Neural progenitor cell (in vitro differentiated cells): Measurements from ENCODE around the gene KCMF1. TPM values are rescaled to one million over a fixed set of nuclear protein-coding genes. Genes with fewer than 3 reads are reported as not detected.

ENCODE experiments used
- DNase-seq: peaks from one replicate; pipeline ENCODE4 v3.0.0-alpha.2; 2016; ENCODE audit warnings: low spot score
- H2AFZ ChIP-seq: fragments of 200-600 bp; sonication (generic); replicated peaks from 2 replicates; pipeline ENCODE4 v1.6.1; 2016; ENCODE audit warnings: antibody characterized with exemption
- H3F3A ChIP-seq: fragments of 200-600 bp; sonication (generic); 2 replicates; pipeline ENCODE4 v1.6.1; 2016; ENCODE audit warnings: antibody characterized with exemption, low read depth
- H3K27ac ChIP-seq: fragments of 200-600 bp; sonication (generic); 2 replicates; pipeline ENCODE4 v1.5.1; 2016; ENCODE audit warnings: mild to moderate bottlenecking
- H3K27me3 ChIP-seq: fragments of 200-600 bp; sonication (generic); 2 replicates; pipeline ENCODE4 v1.6.1; 2016; ENCODE audit warnings: mild to moderate bottlenecking, moderate library complexity
- H3K36me3 ChIP-seq: fragments of 200-600 bp; sonication (generic); 2 replicates; pipeline ENCODE4 v1.5.1; 2016
- H3K4me1 ChIP-seq: fragments of 200-600 bp; sonication (generic); 2 replicates; pipeline ENCODE4 v1.6.1; 2016; ENCODE audit warnings: mixed run types
- H3K4me2 ChIP-seq: fragments of 200-600 bp; sonication (generic); 2 replicates; pipeline ENCODE4 v1.6.1; 2016
- H3K4me3 ChIP-seq: fragments of 200-600 bp; sonication (generic); 2 replicates; pipeline ENCODE4 v1.5.1; 2016
- H3K79me2 ChIP-seq: fragments of 200-600 bp; sonication (generic); 2 replicates; pipeline ENCODE4 v1.6.1; 2016; ENCODE audit warnings: low read depth
- H3K9ac ChIP-seq: fragments of 200-600 bp; sonication (generic); 2 replicates; pipeline ENCODE4 v1.6.1; 2016
- H3K9me3 ChIP-seq: fragments of 200-600 bp; sonication (generic); 2 replicates; pipeline ENCODE4 v1.5.1; 2016; ENCODE audit warnings: low read depth
- H4K20me1 ChIP-seq: fragments of 200-600 bp; sonication (generic); 2 replicates; pipeline ENCODE4 v1.6.1; 2016; ENCODE audit warnings: low read depth
- H3K27ac Mint-ChIP-seq: 3 replicates; pipeline ENCODE4 v1.8.0; 2021; ENCODE audit warnings: mixed read lengths
- H3K27me3 Mint-ChIP-seq: 2 replicates; pipeline ENCODE4 v1.8.0; 2022; ENCODE audit warnings: low read depth, mild to moderate bottlenecking, inconsistent platforms, moderate library complexity, mixed read lengths; ENCODE audit not compliant: insufficient read depth
- H3K36me3 Mint-ChIP-seq: 3 replicates; pipeline ENCODE4 v1.8.0; 2021; ENCODE audit warnings: mixed read lengths
- H3K4me1 Mint-ChIP-seq: 3 replicates; pipeline ENCODE4 v1.8.0; 2021; ENCODE audit warnings: mixed read lengths
- H3K4me3 Mint-ChIP-seq: 3 replicates; pipeline ENCODE4 v1.8.0; 2021; ENCODE audit warnings: mild to moderate bottlenecking, moderate library complexity, mixed read lengths
- H3K9me3 Mint-ChIP-seq: 3 replicates; pipeline ENCODE4 v1.8.0; 2020; ENCODE audit warnings: mixed read lengths
- EZH2 ChIP-seq: fragments of 200-600 bp; sonication (generic); IDR thresholded peaks from 2 replicates; pipeline ENCODE4 v1.6.1; 2017; ENCODE audit warnings: antibody characterized with exemption, mild to moderate bottlenecking, moderate library complexity
- EZH2phosphoT487 ChIP-seq: fragments of 200-600 bp; sonication (generic); IDR thresholded peaks from 2 replicates; pipeline ENCODE4 v1.6.1; 2017; ENCODE audit warnings: antibody characterized with exemption
- total RNA-seq: library from RNA; depleted of rRNA; stranded (reverse); fragments of >200 nt; gene quantifications from 2 replicates; pipeline ENCODE4 v1.2.3, GENCODE V29; 2015; ENCODE audit warnings: low replicate concordance
- TF ChIP-seq, protein P1 (sequence below): fragments of 200-600 bp; sonication (generic); IDR thresholded peaks from 2 replicates; pipeline ENCODE4 v1.5.1; 2017; ENCODE audit warnings: antibody characterized with exemption, mild to moderate bottlenecking

Gene KCMF1
- total RNA-seq, 1 donor from 2014 or later = 99.7 TPM

DNA sequence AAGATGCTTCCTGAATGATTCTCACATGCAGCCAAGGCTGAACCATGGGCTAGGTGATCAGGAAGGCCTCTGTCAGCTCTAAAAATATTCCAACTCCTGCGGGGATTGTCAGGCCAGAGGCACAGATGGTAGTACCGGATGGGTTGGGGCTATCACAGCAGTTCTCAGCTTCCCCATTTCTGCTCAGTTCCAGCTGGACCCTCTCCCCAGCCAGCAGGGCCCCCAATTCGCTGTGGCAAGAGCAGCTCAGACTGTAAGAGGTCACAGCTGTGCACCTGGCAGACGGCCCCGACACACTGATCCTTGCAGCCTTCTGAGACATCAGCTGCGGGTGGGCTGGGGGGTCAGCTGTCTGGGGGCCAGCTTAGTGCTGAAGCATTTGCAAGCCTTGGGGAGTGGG, 118.6 kb downstream of the KCMF1 start:
- H3K4me3 ChIP-seq = no peak overlapping the region
- TF ChIP-seq EZH2phosphoT487 (no peak), EZH2 (no peak)
- TF ChIP-seq, protein P1, sequence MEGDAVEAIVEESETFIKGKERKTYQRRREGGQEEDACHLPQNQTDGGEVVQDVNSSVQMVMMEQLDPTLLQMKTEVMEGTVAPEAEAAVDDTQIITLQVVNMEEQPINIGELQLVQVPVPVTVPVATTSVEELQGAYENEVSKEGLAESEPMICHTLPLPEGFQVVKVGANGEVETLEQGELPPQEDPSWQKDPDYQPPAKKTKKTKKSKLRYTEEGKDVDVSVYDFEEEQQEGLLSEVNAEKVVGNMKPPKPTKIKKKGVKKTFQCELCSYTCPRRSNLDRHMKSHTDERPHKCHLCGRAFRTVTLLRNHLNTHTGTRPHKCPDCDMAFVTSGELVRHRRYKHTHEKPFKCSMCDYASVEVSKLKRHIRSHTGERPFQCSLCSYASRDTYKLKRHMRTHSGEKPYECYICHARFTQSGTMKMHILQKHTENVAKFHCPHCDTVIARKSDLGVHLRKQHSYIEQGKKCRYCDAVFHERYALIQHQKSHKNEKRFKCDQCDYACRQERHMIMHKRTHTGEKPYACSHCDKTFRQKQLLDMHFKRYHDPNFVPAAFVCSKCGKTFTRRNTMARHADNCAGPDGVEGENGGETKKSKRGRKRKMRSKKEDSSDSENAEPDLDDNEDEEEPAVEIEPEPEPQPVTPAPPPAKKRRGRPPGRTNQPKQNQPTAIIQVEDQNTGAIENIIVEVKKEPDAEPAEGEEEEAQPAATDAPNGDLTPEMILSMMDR = no peak
- DNase-seq = no peak
- no peaks in the 10 kb centered on the region for H3K4me1 ChIP-seq
- H3K9me3 Mint-ChIP-seq = peaks cover 3% of the 10 kb centered on the region
- H3K27me3 ChIP-seq = no peaks in the 10 kb centered on the region
- no peak overlapping the region for H3K27ac ChIP-seq
- H4K20me1 ChIP-seq = no peaks in the 10 kb centered on the region
- no peak overlapping the region for H3K9ac ChIP-seq
- H3K36me3 ChIP-seq = no peaks in the 10 kb centered on the region
- peaks cover 9% of the 10 kb centered on the region for H3K4me1 Mint-ChIP-seq
- H3F3A ChIP-seq = no peaks in the 10 kb centered on the region
- H3K9me3 ChIP-seq = no peaks in the 10 kb centered on the region
- H3K4me2 ChIP-seq = no peak overlapping the region
- no peaks in the 10 kb centered on the region for H3K36me3 Mint-ChIP-seq
- H3K27ac Mint-ChIP-seq = no peak overlapping the region
- H3K79me2 ChIP-seq = no peaks in the 10 kb centered on the region
- H3K27me3 Mint-ChIP-seq = peaks cover 2% of the 10 kb centered on the region
- no peak overlapping the region for H3K4me3 Mint-ChIP-seq
- no peak overlapping the region for H2AFZ ChIP-seq

DNA sequence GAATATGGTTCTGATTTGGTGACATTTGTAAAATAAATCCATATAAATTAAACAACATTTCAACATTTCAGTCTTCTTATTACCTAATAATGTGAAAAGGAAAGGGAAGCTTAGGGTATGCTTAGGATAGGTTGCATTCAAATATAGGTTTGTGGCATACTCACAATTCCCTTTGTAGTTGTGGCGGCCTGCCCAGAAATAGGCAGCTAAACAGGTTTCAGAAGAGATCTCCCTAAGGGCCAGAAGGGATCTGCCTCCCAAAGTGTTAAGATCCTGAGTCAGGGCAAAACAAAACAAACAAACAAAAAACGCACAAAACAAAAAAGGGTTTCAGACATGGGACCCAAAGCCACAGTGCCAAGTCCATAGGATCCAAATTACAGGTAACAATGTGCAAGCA, 120.9 kb downstream of the KCMF1 start:
- H4K20me1 ChIP-seq = no peaks in the 10 kb centered on the region
- H3K9ac ChIP-seq = no peak overlapping the region
- no peak overlapping the region for H2AFZ ChIP-seq

DNA sequence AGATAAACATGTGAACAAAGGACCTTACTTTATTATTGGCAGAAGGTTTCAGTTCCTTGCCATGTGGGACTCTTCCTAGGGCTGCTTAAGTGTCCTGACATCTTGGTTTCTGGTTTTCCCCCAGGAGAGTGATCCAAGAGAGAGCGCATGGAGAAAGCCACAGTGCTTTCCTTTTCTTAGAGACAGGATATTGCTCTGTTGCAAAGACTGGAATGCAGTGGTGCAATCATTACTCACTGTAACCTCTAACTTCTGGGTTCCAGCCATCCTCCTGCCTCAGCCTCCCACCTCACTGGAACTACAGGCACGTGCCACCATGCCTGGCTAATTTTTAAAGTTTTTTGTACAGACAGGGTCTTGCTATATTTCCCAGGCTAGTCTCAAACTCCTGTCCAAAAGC, 124.1 kb downstream of the KCMF1 start:
- no peak overlapping the region for H3K27ac ChIP-seq
- TF ChIP-seq, protein P1 = no peak
- TF ChIP-seq EZH2 (no peak), EZH2phosphoT487 (no peak)
- H3K4me1 Mint-ChIP-seq = no peaks in the 10 kb centered on the region

More for the DNA sequence above, 120.9 kb downstream of the KCMF1 start:
- no peak overlapping the region for H3K4me3 Mint-ChIP-seq
- peaks cover 9% of the 10 kb centered on the region for H3K4me1 Mint-ChIP-seq
- no peak for DNase-seq
- peaks cover 3% of the 10 kb centered on the region for H3K9me3 Mint-ChIP-seq
- H3K27ac ChIP-seq = no peak overlapping the region
- TF ChIP-seq, protein P1 = no peak
- TF ChIP-seq EZH2 = no peak
- no peak for TF ChIP-seq EZH2phosphoT487
- H3K79me2 ChIP-seq = no peaks in the 10 kb centered on the region
- no peaks in the 10 kb centered on the region for H3F3A ChIP-seq
- no peak overlapping the region for H3K4me2 ChIP-seq
- H3K27me3 Mint-ChIP-seq = no peaks in the 10 kb centered on the region
- no peak overlapping the region for H3K27ac Mint-ChIP-seq
- H3K9me3 ChIP-seq = no peaks in the 10 kb centered on the region
- no peaks in the 10 kb centered on the region for H3K36me3 ChIP-seq
- no peaks in the 10 kb centered on the region for H3K4me1 ChIP-seq
- H3K27me3 ChIP-seq = no peaks in the 10 kb centered on the region
- no peaks in the 10 kb centered on the region for H3K36me3 Mint-ChIP-seq
- no peak overlapping the region for H3K4me3 ChIP-seq

More for the DNA sequence above, 124.1 kb downstream of the KCMF1 start:
- Histone ChIP-seq H3K36me3 (no peaks in the 10 kb centered on the region), H4K20me1 (no peaks in the 10 kb centered on the region), H3K4me2 (no peak overlapping the region), H3K4me1 (no peaks in the 10 kb centered on the region), H3K9me3 (no peaks in the 10 kb centered on the region), H3K4me3 (no peak overlapping the region), H3K27me3 (no peaks in the 10 kb centered on the region), H3K79me2 (no peaks in the 10 kb centered on the region), H2AFZ (no peak overlapping the region), H3K9ac (no peak overlapping the region), H3F3A (no peaks in the 10 kb centered on the region)
- H3K9me3 Mint-ChIP-seq = peaks cover 3% of the 10 kb centered on the region
- peaks cover under 1% of the 10 kb centered on the region for H3K27me3 Mint-ChIP-seq
- DNase-seq = no peak
- H3K4me3 Mint-ChIP-seq = no peak overlapping the region
- H3K27ac Mint-ChIP-seq = no peak overlapping the region
- H3K36me3 Mint-ChIP-seq = no peaks in the 10 kb centered on the region
